Measurements from ENCODE around the gene CHST3. TPM values are rescaled to one million over a fixed set of nuclear protein-coding genes. Genes with fewer than 3 reads are reported as not detected.

The CHST3 gene
- total RNA-seq, 4 donors from 2014 or later, result 15.7 to 33.0 (median 20.6) TPM

- WGBS, 2 donors, result 93 to 96% methylated on average over 8 of the region's 8 CpGs
- intact Hi-C loops (cut with DNase I; ENCODE audit: low total_unique reads), result no loop called here
- TF ChIP-seq CTCF (IDR thresholded peaks at IDR 0.05) (no peak), POLR2A (IDR thresholded peaks at IDR 0.05) (no peak)
- peak in 1 of 2 donors; percentile 50 for DNase-seq (ENCODE audit: low spot score in 2 of 2)
- no peak overlapping the region for H3K4me3 ChIP-seq (ENCODE audit: low read depth, poor library complexity, severe bottlenecking)
These were observed 18.2 kb upstream of the CHST3 start for GRCh38 chr10:71945819-71946474.

GRCh38 chr10:71946700-71947099 is 17.5 kb upstream of the CHST3 start:
- WGBS, 2 donors, result 71 to 88% methylated on average over 3 of the region's 3 CpGs
- TF ChIP-seq POLR2A (IDR thresholded peaks at IDR 0.05), result no peak
- no peak for TF ChIP-seq CTCF (IDR thresholded peaks at IDR 0.05)
- intact Hi-C loops (cut with DNase I; ENCODE audit: low total_unique reads), result no loop called here
- DNase-seq (ENCODE audit: low spot score in 2 of 2), result peak in 1 of 2 donors; percentile 28
- H3K4me3 ChIP-seq (ENCODE audit: low read depth, poor library complexity, severe bottlenecking), result no peak overlapping the region

GRCh38 chr10:71948496-71949067 is 15.6 kb upstream of the CHST3 start:
- 74 to 84% methylated on average over 6 of the region's 6 CpGs for WGBS, 2 donors
- TF ChIP-seq CTCF (IDR thresholded peaks at IDR 0.05), result no peak
- no peak for TF ChIP-seq POLR2A (IDR thresholded peaks at IDR 0.05)
- no peak overlapping the region for H3K4me3 ChIP-seq (ENCODE audit: low read depth, poor library complexity, severe bottlenecking)
- intact Hi-C loops (cut with DNase I; ENCODE audit: low total_unique reads), result no loop called here
- DNase-seq (ENCODE audit: low spot score in 2 of 2), result peak in 1 of 2 donors; percentile 50

GRCh38 chr10:71950683-71951082 is 13.5 kb upstream of the CHST3 start:
- TF ChIP-seq CTCF (IDR thresholded peaks at IDR 0.05), result no peak
- H3K4me3 ChIP-seq (ENCODE audit: low read depth, poor library complexity, severe bottlenecking), result no peak overlapping the region
- intact Hi-C loops (cut with DNase I; ENCODE audit: low total_unique reads), result loop anchor here (5.0 to 10.0 kb wide), 2 partner anchors 102 to 384 kb away; no protein-coding TSS in a partner anchor
- 78 to 82% methylated on average over 6 of the region's 6 CpGs for WGBS, 2 donors
- peak in 1 of 2 donors; percentile 3 for DNase-seq (ENCODE audit: low spot score in 2 of 2)

- intact Hi-C loops (cut with DNase I; ENCODE audit: low total_unique reads), result loop anchor here (5.0 to 10.0 kb wide), 2 partner anchors 100 to 382 kb away; no protein-coding TSS in a partner anchor
- 50 to 73% methylated on average over 3 of the region's 3 CpGs for WGBS, 2 donors
- peak in 1 of 2 donors; percentile 40 for DNase-seq (ENCODE audit: low spot score in 2 of 2)
- no peak overlapping the region for H3K4me3 ChIP-seq (ENCODE audit: low read depth, poor library complexity, severe bottlenecking)
- TF ChIP-seq CTCF (IDR thresholded peaks at IDR 0.05) (no peak), POLR2A (IDR thresholded peaks at IDR 0.05) (no peak)
These were observed 11.4 kb upstream of the CHST3 start for GRCh38 chr10:71952745-71953144.

Data from lower leg skin (tissue), 4 donors.